ENCODE data around the gene GPR25.

The GPR25 gene

DNA sequence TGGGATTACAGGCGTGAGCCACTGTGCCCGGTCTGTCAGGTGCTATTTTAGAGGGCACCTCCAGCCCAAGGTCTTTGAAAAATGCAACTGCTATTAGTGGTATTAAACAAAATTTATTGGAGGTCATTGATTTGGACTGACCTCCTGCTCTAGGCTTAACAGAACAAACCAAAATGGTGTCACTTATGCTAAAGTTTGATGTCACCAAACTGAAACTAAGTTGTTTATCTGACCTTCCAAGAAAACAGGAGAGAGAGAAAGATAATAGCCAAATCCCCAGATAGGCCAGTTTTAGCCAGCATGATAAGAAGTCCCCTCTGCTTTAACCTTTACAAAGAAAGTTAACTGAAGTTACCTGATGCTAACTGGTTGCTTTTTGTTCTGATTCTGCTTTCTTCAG, 13.8 kb downstream of the GPR25 start:
- Histone ChIP-seq H3K36me3 (replicated peaks; ENCODE audit: insufficient read depth, low read length) (no peaks in the 10 kb centered on the region), H3K4me1 (ENCODE audit: low read length) (peaks cover 56% of the 10 kb centered on the region), H3K79me2 (ENCODE audit: low read length) (peaks cover 17% of the 10 kb centered on the region), H3K4me3 (ENCODE audit: low read length) (no peak overlapping the region), H4K20me1 (ENCODE audit: insufficient read depth, low read length) (no peaks in the 10 kb centered on the region), H2AFZ (ENCODE audit: low read length) (no peak overlapping the region), H3K9me3 (replicated peaks; ENCODE audit: insufficient read depth, low read length) (no peaks in the 10 kb centered on the region), H3K27ac (ENCODE audit: low read length) (no peak overlapping the region), H3F3A (ENCODE audit: insufficient read depth, low read length) (peaks cover 51% of the 10 kb centered on the region), H3K27me3 (replicated peaks; ENCODE audit: insufficient read depth, low read length) (no peaks in the 10 kb centered on the region), H3K9me2 (replicated peaks; ENCODE audit: insufficient read depth, low read length) (no peaks in the 10 kb centered on the region), H3K9ac (ENCODE audit: low read length) (no peak overlapping the region), H3K4me2 (ENCODE audit: low read depth, low read length) (no peak overlapping the region)
- DNase-seq: no peak
- TF ChIP-seq EZH2phosphoT487 (IDR thresholded peaks at IDR 0.05; ENCODE audit: low read length) (no peak), EZH2 (optimal IDR thresholded peaks at IDR 0.05; ENCODE audit: low read depth, low read length) (no peak)
- TF ChIP-seq, protein P1, sequence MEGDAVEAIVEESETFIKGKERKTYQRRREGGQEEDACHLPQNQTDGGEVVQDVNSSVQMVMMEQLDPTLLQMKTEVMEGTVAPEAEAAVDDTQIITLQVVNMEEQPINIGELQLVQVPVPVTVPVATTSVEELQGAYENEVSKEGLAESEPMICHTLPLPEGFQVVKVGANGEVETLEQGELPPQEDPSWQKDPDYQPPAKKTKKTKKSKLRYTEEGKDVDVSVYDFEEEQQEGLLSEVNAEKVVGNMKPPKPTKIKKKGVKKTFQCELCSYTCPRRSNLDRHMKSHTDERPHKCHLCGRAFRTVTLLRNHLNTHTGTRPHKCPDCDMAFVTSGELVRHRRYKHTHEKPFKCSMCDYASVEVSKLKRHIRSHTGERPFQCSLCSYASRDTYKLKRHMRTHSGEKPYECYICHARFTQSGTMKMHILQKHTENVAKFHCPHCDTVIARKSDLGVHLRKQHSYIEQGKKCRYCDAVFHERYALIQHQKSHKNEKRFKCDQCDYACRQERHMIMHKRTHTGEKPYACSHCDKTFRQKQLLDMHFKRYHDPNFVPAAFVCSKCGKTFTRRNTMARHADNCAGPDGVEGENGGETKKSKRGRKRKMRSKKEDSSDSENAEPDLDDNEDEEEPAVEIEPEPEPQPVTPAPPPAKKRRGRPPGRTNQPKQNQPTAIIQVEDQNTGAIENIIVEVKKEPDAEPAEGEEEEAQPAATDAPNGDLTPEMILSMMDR (IDR thresholded peaks at IDR 0.05; ENCODE audit: low read length): no peak

GRCh38 chr1:200887036-200887435, 14.3 kb downstream of the GPR25 start:
- Histone ChIP-seq H3K27ac (ENCODE audit: low read length) (no peak overlapping the region), H3F3A (ENCODE audit: insufficient read depth, low read length) (peaks cover 52% of the 10 kb centered on the region), H3K4me1 (ENCODE audit: low read length) (peaks cover 53% of the 10 kb centered on the region), H3K9me2 (replicated peaks; ENCODE audit: insufficient read depth, low read length) (no peaks in the 10 kb centered on the region), H3K27me3 (replicated peaks; ENCODE audit: insufficient read depth, low read length) (no peaks in the 10 kb centered on the region), H3K4me2 (ENCODE audit: low read depth, low read length) (no peak overlapping the region; the same call in 1 of the 2 replicates), H2AFZ (ENCODE audit: low read length) (no peak overlapping the region), H3K9ac (ENCODE audit: low read length) (no peak overlapping the region), H3K36me3 (replicated peaks; ENCODE audit: insufficient read depth, low read length) (no peaks in the 10 kb centered on the region), H3K79me2 (ENCODE audit: low read length) (peaks cover 22% of the 10 kb centered on the region), H4K20me1 (ENCODE audit: insufficient read depth, low read length) (no peaks in the 10 kb centered on the region), H3K4me3 (ENCODE audit: low read length) (no peak overlapping the region), H3K9me3 (replicated peaks; ENCODE audit: insufficient read depth, low read length) (no peaks in the 10 kb centered on the region)
- DNase-seq: no peak
- TF ChIP-seq EZH2phosphoT487 (IDR thresholded peaks at IDR 0.05; ENCODE audit: low read length) (no peak), EZH2 (optimal IDR thresholded peaks at IDR 0.05; ENCODE audit: low read depth, low read length) (no peak)
- TF ChIP-seq, protein P1 (IDR thresholded peaks at IDR 0.05; ENCODE audit: low read length): no peak

GRCh38 chr1:200887772-200888348, 15.1 kb downstream of the GPR25 start:
- TF ChIP-seq, protein P1 (IDR thresholded peaks at IDR 0.05; ENCODE audit: low read length): no peak
- no peak for TF ChIP-seq EZH2 (optimal IDR thresholded peaks at IDR 0.05; ENCODE audit: low read depth, low read length)
- TF ChIP-seq EZH2phosphoT487 (IDR thresholded peaks at IDR 0.05; ENCODE audit: low read length): no peak
- Histone ChIP-seq H3K79me2 (ENCODE audit: low read length) (peaks cover 30% of the 10 kb centered on the region), H3K9ac (ENCODE audit: low read length) (peak overlapping the region; percentile 23), H3K4me2 (ENCODE audit: low read depth, low read length) (peak overlapping the region; percentile 79), H3K36me3 (replicated peaks; ENCODE audit: insufficient read depth, low read length) (no peaks in the 10 kb centered on the region), H3K9me3 (replicated peaks; ENCODE audit: insufficient read depth, low read length) (no peaks in the 10 kb centered on the region), H3K4me3 (ENCODE audit: low read length) (peak overlapping the region; percentile 23), H2AFZ (ENCODE audit: low read length) (peak overlapping the region; percentile 56), H3F3A (ENCODE audit: insufficient read depth, low read length) (peaks cover 53% of the 10 kb centered on the region), H4K20me1 (ENCODE audit: insufficient read depth, low read length) (no peaks in the 10 kb centered on the region), H3K27ac (ENCODE audit: low read length) (peak overlapping the region; percentile 70), H3K9me2 (replicated peaks; ENCODE audit: insufficient read depth, low read length) (no peaks in the 10 kb centered on the region), H3K27me3 (replicated peaks; ENCODE audit: insufficient read depth, low read length) (no peaks in the 10 kb centered on the region), H3K4me1 (ENCODE audit: low read length) (peaks cover 51% of the 10 kb centered on the region)
- DNase-seq: no peak
